HCT116 (cell line): ENCODE results near the gene SESN3. TPM values are rescaled to one million over a fixed set of nuclear protein-coding genes. Genes with fewer than 3 reads are reported as not detected.

Experiments used
- total RNA-seq: library from RNA; stranded (reverse); gene quantifications from one replicate; pipeline ENCODE4 v1.2.1, GENCODE V29; 2021; ENCODE audit not compliant: unreplicated experiment

SESN3 gene
- total RNA-seq, 1 experiment from 2014 or later: 4.2 TPM

Other genes starting within 250 kb of the SESN3 start
- gene KDM4E, start 205.9 kb downstream of the SESN3 start, total RNA-seq: not detected
- not detected for gene KDM4F, start 181.8 kb downstream of the SESN3 start, total RNA-seq
- gene SRSF8, start 164.3 kb downstream of the SESN3 start, total RNA-seq: 31.0 TPM
- gene ENDOD1, start 141.4 kb downstream of the SESN3 start, total RNA-seq: 33.6 TPM